NCI-H187 (cell line): ENCODE data around the gene ABHD18.
"Not testable (repeated sequence)": the region's sequence is repeated elsewhere in the genome, so short reads cannot be mapped to it uniquely, and the experiment has no call there.

Experiments used
- DNase-seq, 2 experiments: peaks; one replicate each; lab custom pipeline; 2025; lab: John Stamatoyannopoulos, UW

Gene ABHD18

GRCh38 chr4:127965062-127965802, at the start of gene ABHD18, which contains the start of gene MFSD8:
ABHD18 (plus strand) TSS chr4:127965406; CDS start chr4:127982956, 17,550 bp downstream.
MFSD8 (minus strand) TSS chr4:127965173; CDS start chr4:127965133, 40 bp downstream.
- DNase-seq: peak; percentile 75 to 82

DNA sequence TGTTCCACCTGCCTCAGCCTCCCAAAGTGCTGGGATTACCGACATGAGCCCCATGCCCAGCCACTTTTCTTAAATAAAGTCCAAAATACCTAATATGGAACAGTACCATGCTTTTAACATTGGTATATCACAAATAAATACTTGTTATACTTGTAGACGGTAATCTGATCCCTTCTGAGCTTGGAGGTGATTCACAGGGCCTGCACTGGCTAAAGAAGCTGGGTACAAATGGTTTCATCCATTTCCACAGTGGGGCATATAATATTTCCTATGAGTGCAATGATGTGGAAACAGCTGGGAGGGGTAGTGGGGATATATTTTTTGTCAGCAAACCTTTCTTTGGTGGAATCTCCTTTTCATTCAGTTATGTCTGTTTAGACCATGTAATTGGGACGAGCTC, 48.7 kb upstream of the ABHD18 start:
- no peak for DNase-seq

GRCh38 chr4:127917151-127917550, 48.1 kb upstream of the ABHD18 start:
- DNase-seq: no peak

DNA sequence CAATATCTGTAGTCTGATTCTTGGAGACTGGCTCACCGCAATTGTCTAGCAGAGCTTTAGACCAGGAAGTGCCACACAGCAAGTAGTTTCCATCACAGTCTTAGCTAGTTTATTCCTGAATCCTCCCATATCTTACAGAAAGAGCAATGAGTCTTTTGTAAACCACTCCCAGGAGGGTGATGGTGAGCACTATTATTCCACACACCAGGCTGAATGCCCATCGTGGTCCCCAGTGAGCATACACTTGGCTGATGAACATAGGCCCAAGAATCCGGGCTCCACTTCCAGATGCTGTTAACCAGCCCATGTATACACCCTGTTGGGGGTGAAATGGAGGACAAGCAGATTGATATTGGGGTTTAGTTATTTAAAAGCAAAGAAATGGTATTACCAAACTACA, 44.7 kb upstream of the ABHD18 start:
- no peak for DNase-seq

GRCh38 chr4:127922226-127922625, 43.0 kb upstream of the ABHD18 start:
- DNase-seq: no peak

DNA sequence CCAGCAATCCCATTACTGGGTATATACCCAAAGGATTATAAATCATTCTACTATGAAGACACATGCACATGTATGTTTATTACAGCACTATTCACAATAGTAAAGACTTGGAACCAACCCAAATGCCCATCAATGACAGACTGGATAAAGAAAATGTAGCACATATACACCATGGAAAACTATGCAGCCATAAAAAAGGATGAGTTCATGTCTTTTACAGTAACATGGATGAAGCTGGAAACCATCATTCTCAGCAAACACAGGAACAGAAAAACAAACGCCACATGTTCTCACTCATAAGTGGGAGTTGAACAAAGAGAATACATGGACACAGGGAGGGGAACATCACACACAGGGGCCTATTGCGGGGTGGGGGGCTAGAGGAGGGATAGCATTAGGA, 39.5 kb upstream of the ABHD18 start:
- DNase-seq: not testable (repeated sequence)

GRCh38 chr4:127930175-127930574, 35.0 kb upstream of the ABHD18 start:
- no peak for DNase-seq

- not testable (repeated sequence) for DNase-seq
Measured at GRCh38 chr4:127931836-127932235, 33.4 kb upstream of the ABHD18 start.

- no peak for DNase-seq
Measured at GRCh38 chr4:127936974-127937373, 28.2 kb upstream of the ABHD18 start.

- no peak for DNase-seq
Measured at GRCh38 chr4:127957105-127957504, 8.1 kb upstream of the ABHD18 start.

DNA sequence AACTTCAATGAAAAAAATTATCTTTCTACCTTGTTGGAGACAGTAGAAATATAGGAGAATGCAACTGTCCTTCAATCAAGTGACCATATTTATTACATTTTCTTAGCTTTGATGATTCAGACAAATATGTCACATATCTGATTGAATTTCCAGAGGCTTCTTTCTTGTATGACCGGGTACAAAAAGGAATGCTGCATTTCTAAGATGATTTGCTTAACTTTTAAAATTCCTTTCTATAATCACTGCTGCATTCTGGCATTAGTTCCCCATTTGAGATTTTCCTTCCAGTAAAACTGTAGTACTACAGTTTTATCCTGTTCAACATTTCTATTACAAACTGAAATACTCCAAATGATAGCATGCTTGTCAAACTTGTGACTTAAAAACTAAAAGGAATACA, 5.4 kb upstream of the ABHD18 start:
- DNase-seq: no peak

DNA sequence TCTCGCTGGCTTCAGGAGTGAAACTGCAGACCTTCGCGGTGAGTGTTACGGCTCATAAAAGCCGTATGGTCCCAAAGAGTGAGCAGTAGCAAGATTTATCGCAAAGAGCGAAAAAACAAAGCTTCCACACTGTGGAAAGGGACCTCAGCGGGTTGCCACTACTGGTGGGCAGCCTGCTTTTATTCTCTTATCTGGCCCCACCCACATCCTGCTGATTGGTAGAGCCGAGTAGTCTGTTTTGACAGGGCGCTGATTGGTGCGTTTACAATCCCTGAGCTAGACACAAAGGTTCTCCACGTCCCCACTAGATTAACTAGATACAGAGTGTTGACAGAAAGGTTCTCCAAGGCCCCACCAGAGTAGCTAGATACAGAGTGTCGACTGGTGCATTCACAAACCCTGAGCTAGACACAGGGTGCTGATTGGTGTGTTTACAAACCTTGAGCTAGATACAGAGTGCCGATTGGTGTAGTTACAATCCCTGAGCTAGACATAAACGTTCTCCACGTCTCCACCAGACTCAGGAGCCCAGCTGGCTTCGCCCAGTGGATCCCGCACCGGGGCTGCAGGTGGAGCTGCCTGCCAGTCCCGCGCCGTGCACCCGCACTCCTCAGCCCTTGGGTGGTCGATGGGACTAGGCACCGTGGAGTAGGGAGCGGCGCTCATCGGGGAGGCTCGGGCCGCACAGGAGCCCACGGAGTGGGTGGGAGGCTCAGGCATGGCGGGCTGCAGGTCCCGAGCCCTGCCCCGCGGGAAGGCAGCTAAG, 1.4 kb upstream of the ABHD18 start:
- DNase-seq: not testable (repeated sequence)

DNA sequence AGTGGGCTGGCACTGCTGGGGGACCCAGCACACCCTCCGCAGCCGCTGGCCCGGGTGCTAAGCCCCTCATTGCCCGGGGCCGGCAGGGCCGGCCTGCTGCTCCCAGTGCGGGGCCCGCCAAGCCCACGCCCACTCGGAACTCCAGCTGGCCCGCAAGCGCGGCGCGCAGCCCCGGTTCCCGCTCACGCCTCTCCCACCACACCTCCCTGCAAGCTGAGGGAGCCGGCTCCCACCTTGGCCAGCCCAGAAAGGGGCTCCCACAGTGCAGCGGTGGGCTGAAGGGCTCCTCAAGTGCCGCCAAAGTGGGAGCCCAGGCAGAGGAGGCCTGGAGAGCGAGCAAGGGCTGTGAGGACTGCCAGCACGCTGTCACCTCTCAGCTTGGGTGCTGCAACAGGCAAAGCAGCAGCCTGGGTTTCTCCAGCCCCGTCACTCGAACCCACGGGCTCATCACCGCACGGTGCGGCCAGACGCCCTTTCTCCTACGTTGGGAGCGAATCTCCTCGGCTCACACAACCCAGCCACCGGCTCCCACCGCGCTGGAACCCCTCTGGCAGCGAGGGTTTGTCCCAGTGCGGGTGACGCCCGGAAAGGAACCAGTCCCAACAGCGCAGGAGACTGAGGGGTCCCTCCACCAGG, 662 bp upstream of the ABHD18 start:
- DNase-seq: not testable (repeated sequence)

DNA sequence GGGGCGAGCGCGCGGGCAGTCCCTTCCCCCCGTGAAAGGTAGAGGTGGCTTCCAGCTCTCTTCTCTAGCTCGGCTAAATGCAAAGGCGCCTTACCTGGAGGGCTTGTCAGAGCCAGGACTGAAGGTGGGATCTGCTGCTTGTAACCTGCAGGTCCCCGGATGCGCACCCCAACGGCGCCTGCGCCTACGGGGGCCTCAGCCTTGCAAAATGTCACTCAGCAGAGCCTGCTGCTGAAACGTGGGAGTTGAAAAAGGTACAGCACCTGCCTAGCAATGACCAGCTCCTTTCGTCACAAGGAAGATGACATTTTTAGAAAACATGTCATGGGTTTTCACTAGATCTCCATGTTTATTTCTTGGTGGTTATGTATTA, 583 bp downstream of the ABHD18 start:
- peak; percentile 16 to 37 for DNase-seq

DNA sequence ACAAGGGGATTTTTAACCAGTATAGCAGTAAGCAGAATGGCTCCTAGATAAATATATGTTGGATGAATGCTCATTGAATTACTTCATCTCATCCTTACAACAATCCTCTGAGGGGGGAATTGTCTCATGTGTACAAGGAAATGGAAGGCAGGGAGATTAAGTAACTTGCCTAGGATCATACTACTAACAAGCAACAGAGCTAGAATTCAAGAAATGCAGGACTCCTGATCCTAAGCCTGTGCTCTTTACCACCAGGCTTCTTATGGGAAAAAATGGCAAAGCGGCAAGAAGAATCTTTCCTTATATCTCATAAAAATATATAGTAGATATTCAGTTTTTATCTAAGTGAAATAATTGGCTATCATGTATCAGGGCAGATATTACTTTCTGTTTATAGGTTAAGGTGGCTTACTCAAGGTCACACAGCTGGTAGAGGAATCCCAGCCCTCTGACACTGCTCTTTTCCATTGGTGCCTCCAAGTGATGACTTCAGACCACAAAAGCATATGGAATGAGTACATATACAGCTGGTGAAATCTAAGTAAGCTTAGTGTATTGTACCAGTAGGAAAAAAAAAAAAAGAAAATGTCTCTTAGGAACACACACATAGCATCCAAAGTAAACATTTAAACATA, 2.1 kb downstream of the ABHD18 start:
- DNase-seq: no peak

GRCh38 chr4:127968586-127968985, 3.4 kb downstream of the ABHD18 start:
- no peak for DNase-seq

GRCh38 chr4:127970925-127971324, 5.7 kb downstream of the ABHD18 start:
- not testable (repeated sequence) for DNase-seq

DNA sequence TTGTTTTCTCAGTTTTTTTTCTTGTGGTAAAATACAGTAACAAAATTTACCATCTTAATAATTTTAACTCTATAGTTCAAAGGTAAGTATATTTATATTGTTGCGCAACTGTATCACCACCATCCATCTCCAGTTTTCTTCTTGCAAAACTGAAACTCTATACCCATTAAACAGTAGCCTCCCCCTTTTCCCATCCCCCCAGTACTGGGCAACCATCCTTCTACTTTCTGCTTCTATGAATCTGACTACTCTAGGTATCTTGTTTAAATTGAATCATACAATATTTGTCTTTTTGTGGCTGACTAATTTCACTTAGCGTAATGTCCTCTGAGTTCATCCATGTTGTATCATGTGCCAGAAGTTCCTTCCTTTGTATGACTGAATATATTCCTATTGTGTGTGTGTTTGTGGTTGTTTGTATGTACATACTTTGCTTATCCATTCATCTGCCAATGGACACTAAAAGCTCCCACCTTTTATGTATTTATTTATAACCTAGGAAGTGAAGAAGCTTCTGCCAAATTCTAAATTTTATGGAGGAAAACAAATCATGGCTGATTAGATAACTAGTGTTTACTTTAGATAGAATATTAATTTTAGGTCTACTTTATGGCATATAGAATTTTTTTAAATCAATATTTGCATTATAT, 10.0 kb downstream of the ABHD18 start:
- DNase-seq: no peak

DNA sequence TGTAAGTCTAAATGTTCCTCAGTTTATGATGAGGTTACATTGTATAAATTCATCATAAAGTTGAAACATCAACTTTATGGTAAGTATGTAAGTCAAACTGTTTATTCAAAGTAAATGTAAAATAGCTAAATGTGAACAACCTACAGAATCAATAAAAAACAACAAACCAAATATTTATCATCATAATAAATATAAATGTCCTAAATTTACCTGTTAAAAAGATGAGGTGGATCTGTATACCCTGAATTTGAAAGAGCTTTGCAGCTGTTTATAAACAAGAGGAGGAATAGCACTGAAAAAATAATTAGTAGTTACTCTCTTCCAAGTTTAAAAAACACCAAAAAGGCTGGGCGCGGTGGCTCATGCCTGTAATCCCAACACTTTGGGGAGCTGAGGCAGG, 13.7 kb downstream of the ABHD18 start:
- DNase-seq: no peak

DNA sequence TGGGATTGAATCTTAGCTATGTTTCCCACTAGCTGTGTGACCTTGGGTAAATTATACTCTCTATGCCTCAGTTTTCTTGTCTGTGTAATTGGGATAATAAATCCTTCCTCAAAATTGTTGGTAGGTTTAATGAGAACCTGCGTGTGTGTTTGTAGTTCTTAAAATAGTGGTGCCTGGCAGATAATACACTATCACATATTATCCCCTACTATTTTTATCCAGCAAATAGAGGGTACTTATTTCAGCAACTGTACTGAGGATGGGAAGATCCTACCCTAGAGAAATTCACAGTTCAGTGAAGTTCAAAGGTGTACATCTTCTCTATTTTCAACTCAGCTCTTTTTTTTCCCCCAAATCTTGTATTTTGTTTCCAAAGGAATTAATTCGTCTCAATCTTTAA, 17.2 kb downstream of the ABHD18 start:
- no peak for DNase-seq

DNA sequence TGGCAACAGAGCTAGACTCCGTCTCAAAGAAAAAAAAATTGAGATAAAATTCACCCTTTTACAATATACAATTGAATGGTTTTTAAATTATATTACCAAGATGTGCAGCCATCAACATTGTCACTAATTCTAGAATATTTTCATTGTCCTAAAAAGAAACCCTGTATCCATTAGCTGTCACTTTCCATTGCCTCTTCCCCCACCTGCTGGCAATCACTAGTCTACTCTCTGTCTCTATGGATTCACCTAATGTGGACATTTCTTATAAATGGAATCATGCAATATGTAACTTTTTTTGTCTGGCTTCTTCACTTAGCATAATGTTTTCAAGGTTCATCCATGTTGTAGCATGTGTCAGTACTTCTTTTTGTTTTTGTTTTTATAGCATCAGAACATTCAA, 20.8 kb downstream of the ABHD18 start:
- DNase-seq: no peak

GRCh38 chr4:127988638-127989037, 23.4 kb downstream of the ABHD18 start:
- no peak for DNase-seq
